ENCODE data around the gene PRSS3.
"Not testable (repeated sequence)": the region's sequence is repeated elsewhere in the genome, so short reads cannot be mapped to it uniquely, and the experiment has no call there.

The PRSS3 gene

DNA sequence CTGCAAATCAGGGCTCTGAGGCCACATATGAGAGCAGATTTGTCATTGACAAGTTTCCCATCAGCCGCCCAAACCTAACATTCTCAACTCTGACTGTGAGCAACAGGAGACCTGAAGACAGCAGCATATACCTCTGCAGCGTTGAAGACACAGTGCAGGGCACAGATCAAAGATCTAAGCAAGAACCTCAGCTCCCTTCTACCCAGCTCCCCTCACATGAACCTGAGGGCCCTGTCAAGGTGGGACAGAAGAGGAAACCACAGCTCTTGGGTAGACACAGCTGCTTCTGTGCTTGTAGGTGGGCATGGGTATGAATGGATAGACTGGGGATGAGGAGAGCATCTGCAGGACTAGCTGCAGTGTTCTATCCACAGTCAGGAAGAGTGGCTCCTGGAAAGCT is 8.7 kb upstream of the PRSS3 start:
- no peak for DNase-seq (ENCODE audit: low read depth in 2 of 2)

- no peak for DNase-seq (ENCODE audit: low read depth in 2 of 2)
Measured at GRCh38 chr9:33787839-33788238, 7.5 kb upstream of the PRSS3 start.

GRCh38 chr9:33789429-33789828 is 5.9 kb upstream of the PRSS3 start:
- not testable (repeated sequence) for DNase-seq (ENCODE audit: low read depth in 2 of 2)

DNA sequence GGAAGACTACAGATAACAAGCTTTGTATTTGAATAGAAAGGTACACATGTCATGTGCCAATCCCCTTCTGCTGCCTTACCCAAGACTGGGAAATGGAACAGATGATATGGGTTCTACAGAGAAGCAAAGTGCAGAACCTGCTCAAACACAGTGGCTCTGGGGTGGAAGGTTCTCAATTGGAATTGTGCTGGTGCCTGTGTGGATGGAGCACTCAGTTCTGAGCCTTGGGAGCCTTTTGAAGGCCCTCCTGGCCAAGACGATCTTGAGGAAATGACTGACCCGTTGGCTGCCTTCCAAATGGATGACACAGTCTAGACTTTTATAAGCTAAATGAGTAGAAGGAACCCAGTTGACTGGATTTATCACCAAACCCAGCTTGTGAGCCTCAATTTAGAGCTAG is 4.2 kb upstream of the PRSS3 start:
- no peak for DNase-seq (ENCODE audit: low read depth in 2 of 2)

GRCh38 chr9:33793496-33793895 is 1.9 kb upstream of the PRSS3 start:
- DNase-seq (ENCODE audit: low read depth in 2 of 2) = not testable (repeated sequence)

DNA sequence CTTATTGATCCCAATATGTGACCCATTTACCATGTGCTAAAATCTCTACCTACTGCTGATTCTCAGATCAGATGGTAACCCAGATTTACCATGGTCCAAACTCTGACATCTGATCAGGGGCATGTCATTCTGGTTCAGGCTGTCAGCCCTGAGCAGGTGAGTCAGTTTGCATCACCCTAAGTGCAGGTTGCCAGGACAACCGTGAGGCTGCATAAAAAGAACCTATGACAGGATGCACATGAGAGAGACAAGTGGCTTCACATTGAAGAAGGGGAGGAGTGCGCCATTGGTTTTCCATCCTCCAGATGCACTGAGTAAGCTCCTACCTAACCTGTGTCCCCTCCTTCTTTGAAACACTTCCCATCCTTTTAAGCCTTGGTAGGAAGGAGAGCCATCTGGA is 801 bp upstream of the PRSS3 start:
- peak in 1 of 2 donors; percentile 22 for DNase-seq (ENCODE audit: low read depth in 2 of 2)

DNA sequence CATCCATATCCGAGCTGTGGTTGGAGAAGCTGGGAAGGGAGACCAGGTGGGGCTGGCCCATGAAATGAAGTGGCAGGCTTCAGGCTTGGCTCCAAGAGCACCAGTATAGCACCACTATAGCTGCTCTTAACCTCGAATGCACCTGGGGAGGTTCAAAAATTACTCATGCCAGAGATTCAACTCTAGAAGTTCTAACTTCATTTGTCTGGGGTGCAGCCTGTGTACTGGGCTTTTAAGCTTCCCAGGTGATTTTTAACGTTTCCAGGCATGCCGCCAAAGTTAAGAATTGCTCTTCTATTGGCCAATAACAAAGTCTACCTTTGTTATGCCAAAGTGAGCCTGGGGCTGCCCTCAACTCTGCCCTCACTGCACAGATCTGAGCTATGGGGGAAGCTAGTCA is 458 bp downstream of the PRSS3 start:
- no peak for DNase-seq (ENCODE audit: low read depth in 2 of 2)

DNA sequence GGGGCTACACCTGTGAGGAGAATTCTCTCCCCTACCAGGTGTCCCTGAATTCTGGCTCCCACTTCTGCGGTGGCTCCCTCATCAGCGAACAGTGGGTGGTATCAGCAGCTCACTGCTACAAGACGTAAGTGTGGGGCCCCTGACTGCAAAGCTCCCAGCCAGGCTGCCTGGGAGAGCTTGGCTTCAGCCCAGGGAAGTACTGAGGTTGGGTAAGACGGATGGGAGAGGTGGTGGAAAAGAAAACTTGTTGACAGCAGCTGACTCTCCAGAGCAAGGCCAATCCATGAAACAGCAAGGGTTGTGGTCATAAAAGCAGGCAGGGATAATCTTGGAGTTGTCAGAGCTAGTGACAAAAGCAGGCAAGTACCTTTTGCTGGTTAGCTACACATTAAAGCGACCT is 1.3 kb downstream of the PRSS3 start:
- not testable (repeated sequence) for DNase-seq (ENCODE audit: low read depth in 2 of 2)

DNA sequence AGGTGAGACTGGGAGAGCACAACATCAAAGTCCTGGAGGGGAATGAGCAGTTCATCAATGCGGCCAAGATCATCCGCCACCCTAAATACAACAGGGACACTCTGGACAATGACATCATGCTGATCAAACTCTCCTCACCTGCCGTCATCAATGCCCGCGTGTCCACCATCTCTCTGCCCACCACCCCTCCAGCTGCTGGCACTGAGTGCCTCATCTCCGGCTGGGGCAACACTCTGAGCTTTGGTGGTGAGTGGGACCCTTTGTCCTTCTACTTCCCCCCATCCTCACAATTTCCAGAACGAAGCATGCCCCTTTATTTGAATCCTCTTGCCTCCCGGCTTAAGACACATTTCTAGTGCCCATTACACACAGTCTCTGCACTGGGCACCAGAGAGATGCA is 2.5 kb downstream of the PRSS3 start:
- no peak for DNase-seq (ENCODE audit: low read depth in 2 of 2)

GRCh38 chr9:33798545-33798944 is 3.2 kb downstream of the PRSS3 start:
- DNase-seq (ENCODE audit: low read depth in 2 of 2) = no peak

- no peak for DNase-seq (ENCODE audit: low read depth in 2 of 2)
Measured at GRCh38 chr9:33799928-33800704, 4.8 kb downstream of the PRSS3 start.

DNA sequence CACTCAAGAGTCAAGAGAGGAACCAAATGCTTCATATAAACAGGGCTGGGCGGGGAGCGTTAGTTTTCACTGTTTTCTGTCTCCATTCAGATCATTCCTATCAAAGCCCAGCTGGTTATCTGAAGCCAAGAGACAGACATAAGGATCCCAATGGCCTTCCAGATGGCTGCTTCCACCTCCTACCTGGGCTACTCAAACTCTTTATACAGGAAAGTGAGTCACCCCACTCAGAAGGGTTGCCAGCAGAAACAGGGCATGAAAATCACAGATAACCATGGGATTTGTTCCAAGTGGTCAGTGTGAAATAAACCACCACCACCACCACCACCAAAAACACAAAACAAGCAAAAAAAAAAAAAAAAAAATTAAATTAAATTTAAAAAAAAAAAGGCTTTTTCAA is 5.5 kb downstream of the PRSS3 start:
- no peak for DNase-seq (ENCODE audit: low read depth in 2 of 2)

DNA sequence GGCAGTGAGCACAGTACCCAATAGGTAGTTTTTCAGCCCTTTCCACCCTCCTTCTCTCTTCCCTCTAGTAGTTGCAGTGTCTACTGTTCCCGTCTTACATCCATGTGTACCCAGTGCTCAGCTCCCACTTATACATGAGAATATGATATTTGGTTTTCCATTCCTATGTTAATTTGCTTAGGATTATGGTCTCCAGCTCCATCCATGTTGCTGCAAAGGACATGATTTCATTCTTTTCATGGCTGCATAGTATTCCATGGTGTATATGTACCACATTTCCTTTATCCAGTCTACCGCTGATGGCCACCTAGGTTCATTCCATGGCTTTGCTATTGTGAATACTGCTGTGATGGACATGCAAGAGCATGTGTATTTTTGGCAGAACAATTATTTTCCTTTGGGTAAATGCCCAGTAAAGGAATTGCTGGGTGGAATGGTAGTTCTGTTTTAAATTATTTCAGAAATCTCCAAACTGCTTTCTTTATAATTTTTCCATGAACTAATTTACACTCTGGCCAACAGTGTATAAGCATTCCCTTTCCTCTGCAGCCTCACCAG is 6.7 kb downstream of the PRSS3 start:
- not testable (repeated sequence) for DNase-seq (ENCODE audit: low read depth in 2 of 2)

DNA sequence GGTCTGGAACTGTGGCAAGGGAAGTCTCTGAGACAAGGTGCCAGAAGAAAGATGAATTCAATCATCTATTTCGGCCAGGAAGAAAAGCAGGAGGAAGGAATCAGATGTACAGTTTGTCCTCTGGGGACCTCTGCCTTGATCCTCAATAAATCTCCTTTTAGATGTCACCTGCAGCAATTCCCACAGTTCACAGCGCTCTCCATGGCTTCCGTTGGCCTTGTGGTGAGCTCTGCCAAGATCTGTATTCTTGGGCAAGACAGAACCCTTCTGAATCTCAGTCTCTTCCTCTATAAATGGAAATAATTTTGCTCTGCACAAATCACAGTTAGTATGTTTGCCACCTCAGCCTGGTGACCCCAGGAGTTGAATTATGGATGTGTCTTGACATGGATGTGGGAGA is 8.8 kb downstream of the PRSS3 start:
- DNase-seq (ENCODE audit: low read depth in 2 of 2) = not testable (repeated sequence)

- not testable (repeated sequence) for DNase-seq (ENCODE audit: low read depth in 2 of 2)
Measured at GRCh38 chr9:33807156-33807555, 11.8 kb downstream of the PRSS3 start.

DNA sequence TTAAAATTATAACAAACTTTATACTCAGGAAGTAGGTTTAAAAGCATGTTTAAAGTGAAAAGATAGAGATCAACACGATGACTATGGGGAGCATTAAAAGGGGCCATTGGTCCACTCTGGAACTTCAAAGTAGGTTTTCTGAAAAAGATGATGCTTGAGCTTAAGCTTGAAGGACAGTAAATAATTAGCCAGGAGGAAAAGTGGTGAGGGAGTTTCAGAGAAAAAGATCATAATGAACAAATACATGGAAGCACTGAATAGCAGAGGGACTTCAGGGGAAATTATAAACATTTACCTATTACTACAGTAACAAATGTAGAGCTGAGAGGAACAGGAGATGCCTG is 13.6 kb downstream of the PRSS3 start:
- DNase-seq (ENCODE audit: low read depth in 2 of 2) = not testable (repeated sequence)

DNA sequence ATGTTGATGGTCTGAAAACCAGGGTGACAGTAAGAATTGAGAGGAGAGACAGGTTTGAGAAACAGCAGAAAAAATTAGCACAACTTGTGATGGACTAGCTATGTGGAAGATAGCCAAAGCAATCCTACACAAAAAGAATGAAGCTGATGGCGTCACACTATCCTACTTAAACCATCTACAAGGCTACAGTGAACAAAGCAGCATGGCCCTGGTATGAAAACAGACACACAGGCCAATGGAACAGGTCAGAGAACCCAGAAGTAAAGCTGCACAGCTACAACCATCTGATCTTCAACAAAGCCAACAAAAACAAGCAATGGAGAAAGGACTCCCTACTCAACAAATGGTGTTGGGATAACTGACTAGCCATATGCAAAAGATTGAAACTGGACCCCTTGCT is 14.1 kb downstream of the PRSS3 start:
- no peak for DNase-seq (ENCODE audit: low read depth in 2 of 2)

GRCh38 chr9:33813712-33814641 is 18.6 kb downstream of the PRSS3 start:
- DNase-seq (ENCODE audit: low read depth in 2 of 2) = no peak

GRCh38 chr9:33815781-33816180 is 20.4 kb downstream of the PRSS3 start:
- DNase-seq (ENCODE audit: low read depth in 2 of 2) = no peak

DNA sequence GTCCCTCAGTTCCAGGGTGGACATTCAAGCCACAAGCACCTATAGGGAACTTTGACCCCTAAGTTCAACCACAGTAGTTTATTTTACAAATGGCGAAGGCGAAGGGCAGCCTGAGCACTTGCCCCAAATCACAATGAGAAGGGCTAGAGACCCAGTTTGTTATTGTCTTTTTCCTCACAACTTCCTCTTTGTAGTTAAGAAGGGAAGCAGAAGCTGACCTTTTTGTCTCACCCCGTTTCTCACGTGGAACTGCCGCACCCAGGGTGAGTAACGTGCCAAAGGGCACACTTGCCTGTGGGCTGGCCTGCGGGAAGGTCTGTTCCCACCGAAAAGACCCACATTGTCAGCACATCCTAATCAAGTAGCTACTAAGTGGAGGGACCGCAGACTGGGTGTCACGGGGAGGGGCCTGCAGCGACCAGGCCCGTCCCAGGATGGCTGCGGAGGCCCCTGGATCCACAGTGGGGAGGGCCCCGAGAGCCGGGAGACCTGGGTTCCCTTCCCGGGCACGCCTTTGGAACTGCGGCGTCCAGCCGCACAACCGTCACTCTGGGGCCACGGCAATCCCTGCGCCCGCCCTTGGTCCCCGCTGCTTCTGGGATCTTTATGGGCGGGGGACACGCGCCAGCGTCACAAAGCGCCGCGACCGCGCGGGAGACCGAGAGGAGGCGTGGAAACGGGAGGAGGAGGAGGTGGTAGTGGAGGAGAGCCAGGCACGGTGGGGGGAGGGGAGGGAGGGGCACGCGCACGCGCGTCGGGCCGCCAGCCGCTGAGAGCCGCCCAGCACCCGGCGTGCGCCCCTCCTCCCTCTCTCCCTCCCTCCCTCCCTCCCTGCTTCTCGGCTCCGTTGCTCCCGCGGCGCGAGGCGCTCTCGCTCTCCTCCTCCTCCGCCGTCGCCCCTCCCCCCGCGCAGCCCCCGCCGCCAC is 21.2 kb downstream of the PRSS3 start, which contains the start of gene UBE2R2:
Gene UBE2R2, plus strand, starts transcription at position 834 of the 926 bp plus-strand sequence. CDS start 598 bp downstream, outside the sequence.
- DNase-seq (ENCODE audit: low read depth in 2 of 2) = peak; percentile 83 to 90

Data from stimulated activated CD8-positive, alpha-beta memory T cell treated with anti-CD3 and anti-CD28 coated beads, Interleukin-15, amount 100 ng/mL, for 48 hours (primary cell).